IMR-90 (cell line): Measurements from ENCODE around the gene IL4. TPM values are rescaled to one million over a fixed set of nuclear protein-coding genes. Genes with fewer than 3 reads are reported as not detected.

Experiments
- ATAC-seq: fragments of 200-7000 bp; cut with Tn5 transposase; 2 replicates; pipeline ENCODE4 v1.9.1; 2020; ENCODE audit warnings: low read depth, mild to moderate bottlenecking, moderate library complexity
- BruUV-seq: library from RNA; stranded (reverse); fragments of 400-500 nt; replicated peaks from 2 replicates; lab custom pipeline; 2021; lab: Mats Ljungman, UMichigan
- CTCF ChIA-PET: fragments of 300-600 bp; formaldehyde crosslinking; extraction: SDS; loops from one replicate; lab custom pipeline; 2021; ENCODE audit warnings: antibody characterized with exemption; lab: Yijun Ruan, JAX
- POLR2A ChIA-PET: fragments of 300-600 bp; sonication (Branson Sonifier 250); formaldehyde crosslinking; loops from one replicate; lab custom pipeline; 2022; ENCODE audit warnings: antibody characterized with exemption; ENCODE audit not compliant: unreplicated experiment; lab: Charles Lee
- DNase-seq: peaks from one replicate; pipeline ENCODE4 v3.0.0; 2013
- H2AFZ ChIP-seq: replicated peaks from 2 replicates; pipeline ENCODE3; 2013; ENCODE audit warnings: low read length, mild to moderate bottlenecking; ENCODE audit not compliant: poor library complexity
- H2AK5ac ChIP-seq: 2 replicates; pipeline ENCODE4 v1.6.1; 2013; ENCODE audit warnings: low read depth, low read length, inconsistent platforms
- H2AK9ac ChIP-seq: replicated peaks from 2 replicates; pipeline ENCODE3; 2013; ENCODE audit warnings: mild to moderate bottlenecking, low read depth, low read length, moderate library complexity; ENCODE audit not compliant: poor library complexity
- H2BK120ac ChIP-seq: 2 replicates; pipeline ENCODE4 v1.6.1; 2013; ENCODE audit warnings: low read depth, low read length, inconsistent platforms
- H2BK15ac ChIP-seq: 3 replicates; pipeline ENCODE4 v1.6.1; 2013; ENCODE audit warnings: low read depth, low read length, inconsistent platforms
- H2BK20ac ChIP-seq: 2 replicates; pipeline ENCODE4 v1.6.1; 2013; ENCODE audit warnings: low read depth, mild to moderate bottlenecking, inconsistent platforms, low read length, moderate library complexity
- H2BK5ac ChIP-seq: 2 replicates; pipeline ENCODE4 v1.6.1; 2013; ENCODE audit warnings: mild to moderate bottlenecking, low read depth, low read length, inconsistent platforms; ENCODE audit not compliant: poor library complexity, severe bottlenecking
- H3K14ac ChIP-seq: replicated peaks from 2 replicates; pipeline ENCODE4 v1.6.1; 2013; ENCODE audit warnings: low read depth, low read length, inconsistent platforms
- H3K18ac ChIP-seq: 2 replicates; pipeline ENCODE4 v1.6.1; 2013; ENCODE audit warnings: low read depth, low read length, control low read depth
- H3K23ac ChIP-seq: 2 replicates; pipeline ENCODE4 v1.6.1; 2013; ENCODE audit warnings: low read depth, low read length, inconsistent platforms
- H3K27ac ChIP-seq: 2 replicates; pipeline ENCODE4 v1.5.1; 2013; ENCODE audit warnings: mild to moderate bottlenecking, control low read depth, low read length; ENCODE audit not compliant: insufficient read depth
- H3K27me3 ChIP-seq: 2 replicates; pipeline ENCODE4 v1.6.1; 2013; ENCODE audit warnings: low read length; ENCODE audit not compliant: control insufficient read depth, insufficient read depth
- H3K36me3 ChIP-seq: 2 replicates; pipeline ENCODE4 v1.6.1; 2013; ENCODE audit warnings: low read length, mixed read lengths; ENCODE audit not compliant: control insufficient read depth, insufficient read depth
- H3K4ac ChIP-seq: 2 replicates; pipeline ENCODE4 v1.6.1; 2013; ENCODE audit warnings: low read depth, low read length, inconsistent platforms
- H3K4me1 ChIP-seq: 2 replicates; pipeline ENCODE4 v1.6.1; 2013; ENCODE audit warnings: low read length, mixed read lengths; ENCODE audit not compliant: control insufficient read depth, insufficient read depth
- H3K4me2 ChIP-seq: 2 replicates; pipeline ENCODE4 v1.6.1; 2013; ENCODE audit warnings: low read depth, mild to moderate bottlenecking, control low read depth, low read length, moderate library complexity
- H3K4me3 ChIP-seq: 2 replicates; pipeline ENCODE4 v1.5.1; 2013; ENCODE audit warnings: low read depth, mild to moderate bottlenecking, control low read depth, low read length, moderate library complexity; ENCODE audit not compliant: insufficient read depth
- H3K56ac ChIP-seq: 2 replicates; pipeline ENCODE4 v1.6.1; 2013; ENCODE audit warnings: low read length, inconsistent platforms; ENCODE audit not compliant: insufficient read depth; ENCODE audit errors: extremely low read depth
- H3K79me1 ChIP-seq, 2 experiments: 2 replicates each; pipeline ENCODE4 v1.6.1; 2013; ENCODE audit warnings: low read length in 2 of 2, inconsistent platforms in 1 of 2, low read depth in 1 of 2
- H3K9ac ChIP-seq: 2 replicates; pipeline ENCODE4 v1.6.1; 2013; ENCODE audit warnings: low read depth, low read length, control low read depth
- H3K9me1 ChIP-seq: 2 replicates; pipeline ENCODE4 v1.6.1; 2013; ENCODE audit warnings: low read length, inconsistent platforms; ENCODE audit not compliant: insufficient read depth
- H3K9me3 ChIP-seq: 2 replicates; pipeline ENCODE4 v1.6.1; 2013; ENCODE audit warnings: low read length; ENCODE audit not compliant: control insufficient read depth, insufficient read depth
- H4K20me1 ChIP-seq: 2 replicates; pipeline ENCODE4 v1.6.1; 2013; ENCODE audit warnings: low read length, inconsistent platforms; ENCODE audit not compliant: insufficient read depth
- H4K5ac ChIP-seq: 2 replicates; pipeline ENCODE4 v1.6.1; 2013; ENCODE audit warnings: mild to moderate bottlenecking, low read depth, low read length, control low read depth
- H4K8ac ChIP-seq, 2 experiments: 2 replicates each; pipeline ENCODE4 v1.6.1; 2013; ENCODE audit warnings: low read depth in 2 of 2, low read length in 2 of 2, control low read depth in 1 of 2, inconsistent platforms in 1 of 2
- H4K91ac ChIP-seq: 2 replicates; pipeline ENCODE4 v1.6.1; 2013; ENCODE audit warnings: low read depth, low read length, inconsistent platforms; ENCODE audit not compliant: insufficient read depth
- BHLHE40 ChIP-seq: fragments of 150-350 bp; IDR thresholded peaks from 2 replicates; pipeline ENCODE4 v1.6.1; 2016; ENCODE audit warnings: mild to moderate bottlenecking, low read depth, low read length
- CEBPB ChIP-seq: IDR thresholded peaks from 2 replicates; pipeline ENCODE4 v1.6.1; 2012; ENCODE audit warnings: low read depth, low read length, improper control_type of control experiment
- CHD1 ChIP-seq: IDR thresholded peaks from 2 replicates; pipeline ENCODE4 v1.6.1; 2012; ENCODE audit warnings: low read depth, low read length, improper control_type of control experiment
- CTCF ChIP-seq: conservative IDR thresholded peaks from 2 replicates; pipeline ENCODE4 v1.5.1; 2012; ENCODE audit warnings: mild to moderate bottlenecking, low read depth, low read length, improper control_type of control experiment
- FOS ChIP-seq: fragments of 150-350 bp; IDR thresholded peaks from 2 replicates; pipeline ENCODE4 v1.6.1; 2016; ENCODE audit warnings: low read depth, low read length
- MAFK ChIP-seq: IDR thresholded peaks from 2 replicates; pipeline ENCODE4 v1.6.1; 2012; ENCODE audit warnings: low read depth, low read length, improper control_type of control experiment
- MAZ ChIP-seq: IDR thresholded peaks from 2 replicates; pipeline ENCODE4 v1.6.1; 2012; ENCODE audit warnings: low read depth, mild to moderate bottlenecking, low read length, improper control_type of control experiment, moderate library complexity, borderline replicate concordance
- MXI1 ChIP-seq: IDR thresholded peaks from 2 replicates; pipeline ENCODE4 v1.6.1; 2012; ENCODE audit warnings: low read depth, mild to moderate bottlenecking, low read length, moderate library complexity, borderline replicate concordance
- NFE2L2 ChIP-seq: fragments of 150-350 bp; IDR thresholded peaks from 2 replicates; pipeline ENCODE4 v1.6.1; 2016; ENCODE audit warnings: low read depth, mild to moderate bottlenecking, low read length
- POLR2A ChIP-seq: IDR thresholded peaks from 2 replicates; pipeline ENCODE4 v1.6.1; 2012; ENCODE audit warnings: mild to moderate bottlenecking, low read depth, low read length
- RFX5 ChIP-seq: IDR thresholded peaks from 2 replicates; pipeline ENCODE4 v1.8.0; 2012; ENCODE audit warnings: low read depth, mild to moderate bottlenecking, low read length, moderate library complexity
- SMC3 ChIP-seq: fragments of 150-350 bp; IDR thresholded peaks from 2 replicates; pipeline ENCODE4 v1.6.1; 2016; ENCODE audit warnings: low read depth, mild to moderate bottlenecking, antibody characterized with exemption, low read length, moderate library complexity
- WGBS, 2 experiments: methylation state at CpG; one replicate each; pipeline versions ENCODE4 v1.1.5 to v1.1.7; 2013; ENCODE audit warnings: missing lambda C conversion rate in 2 of 2; ENCODE audit not compliant: insufficient read length in 1 of 2; ENCODE audit errors: extremely low coverage in 2 of 2; 5-methylcytosine and 5-hydroxymethylcytosine counted together
- dilution Hi-C: fragments of 300-500 bp; cut with HindIII; formaldehyde crosslinking; loops from one replicate; pipeline ENCODE4 v1.14.3; 2018; ENCODE audit warnings: low sequenced_read_pairs; ENCODE audit not compliant: unreplicated experiment
- in situ Hi-C: fragments of 300-500 bp; cut with MboI; formaldehyde crosslinking; loops from 3 replicates; pipeline ENCODE4 v1.14.3; 2019; ENCODE audit warnings: low sequenced_read_pairs, inconsistent platforms, mixed read lengths
- intact Hi-C: fragments of 100-400 bp; cut with micrococcal nuclease; formaldehyde crosslinking; loops from 2 replicates; pipeline ENCODE4 v1.10.0; 2022
- polyA plus RNA-seq, 3 experiments: library from polyadenylated mRNA; depleted of rRNA; stranded (reverse); fragments of >200 nt; gene quantifications; 2 replicates each; pipeline ENCODE4 v1.2.3, GENCODE V29; 2012; ENCODE audit warnings: low replicate concordance in 1 of 3
- total RNA-seq: library from RNA; depleted of rRNA; stranded (reverse); fragments of >200 nt; gene quantifications from 2 replicates; pipeline ENCODE4 v1.2.3, GENCODE V29; 2012
- TF ChIP-seq, protein P1 (sequence below): fragments of 150-350 bp; IDR thresholded peaks from 2 replicates; pipeline ENCODE4 v1.6.1; 2016; ENCODE audit warnings: low read depth, mild to moderate bottlenecking, low read length, moderate library complexity, borderline replicate concordance
- TF ChIP-seq, protein P2 (sequence below): fragments of 150-350 bp; IDR thresholded peaks from 2 replicates; pipeline ENCODE4 v1.6.1; 2017; ENCODE audit warnings: mild to moderate bottlenecking, antibody characterized with exemption, low read length, low read depth

IL4 gene
- total and polyA plus RNA-seq, 2 of the 4 experiments (the other 2 are of a cell fraction), result not detected

GRCh38 chr5:132653716-132654115 lies 20.1 kb upstream of the IL4 start:
- H3K23ac ChIP-seq, result no peak overlapping the region
- H2BK5ac ChIP-seq, result no peak overlapping the region
- TF ChIP-seq, protein P1, sequence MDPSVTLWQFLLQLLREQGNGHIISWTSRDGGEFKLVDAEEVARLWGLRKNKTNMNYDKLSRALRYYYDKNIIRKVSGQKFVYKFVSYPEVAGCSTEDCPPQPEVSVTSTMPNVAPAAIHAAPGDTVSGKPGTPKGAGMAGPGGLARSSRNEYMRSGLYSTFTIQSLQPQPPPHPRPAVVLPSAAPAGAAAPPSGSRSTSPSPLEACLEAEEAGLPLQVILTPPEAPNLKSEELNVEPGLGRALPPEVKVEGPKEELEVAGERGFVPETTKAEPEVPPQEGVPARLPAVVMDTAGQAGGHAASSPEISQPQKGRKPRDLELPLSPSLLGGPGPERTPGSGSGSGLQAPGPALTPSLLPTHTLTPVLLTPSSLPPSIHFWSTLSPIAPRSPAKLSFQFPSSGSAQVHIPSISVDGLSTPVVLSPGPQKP, result no peak
- no peak for TF ChIP-seq MAZ
- TF ChIP-seq CHD1, result no peak
- no peak for TF ChIP-seq SMC3
- TF ChIP-seq FOS, result no peak
- TF ChIP-seq CEBPB, result no peak
- TF ChIP-seq CTCF, result no peak
- TF ChIP-seq, protein P2, sequence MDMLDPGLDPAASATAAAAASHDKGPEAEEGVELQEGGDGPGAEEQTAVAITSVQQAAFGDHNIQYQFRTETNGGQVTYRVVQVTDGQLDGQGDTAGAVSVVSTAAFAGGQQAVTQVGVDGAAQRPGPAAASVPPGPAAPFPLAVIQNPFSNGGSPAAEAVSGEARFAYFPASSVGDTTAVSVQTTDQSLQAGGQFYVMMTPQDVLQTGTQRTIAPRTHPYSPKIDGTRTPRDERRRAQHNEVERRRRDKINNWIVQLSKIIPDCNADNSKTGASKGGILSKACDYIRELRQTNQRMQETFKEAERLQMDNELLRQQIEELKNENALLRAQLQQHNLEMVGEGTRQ, result no peak
- no peak for TF ChIP-seq MXI1
- no peak for TF ChIP-seq BHLHE40
- no peak for TF ChIP-seq RFX5
- no peak for TF ChIP-seq POLR2A
- no peak for TF ChIP-seq NFE2L2
- TF ChIP-seq MAFK, result no peak
- ATAC-seq (no peak), DNase-seq (no peak)
- no peaks in the 10 kb centered on the region for H3K79me1 ChIP-seq
- no peak overlapping the region for H3K4me2 ChIP-seq
- ChIA-PET POLR2A (no interaction called here), CTCF (no interaction called here)
- H2BK120ac ChIP-seq, result no peak overlapping the region
- no peaks in the 10 kb centered on the region for H3K36me3 ChIP-seq
- H2AFZ ChIP-seq, result no peak overlapping the region
- peaks cover 3% of the 10 kb centered on the region; the same call in 1 of the 2 replicates for H3K9me1 ChIP-seq
- H3K14ac ChIP-seq, result no peak overlapping the region
- no peak overlapping the region for H3K4ac ChIP-seq
- 65% methylated on average over 2 of the region's 7 CpGs; no CpG with 5 or more reads in 1 of the 2 experiments for WGBS, 2 experiments
- BruUV-seq, result no TSS peak
- H3K4me1 ChIP-seq, result no peaks in the 10 kb centered on the region
- no peak overlapping the region for H4K91ac ChIP-seq
- H2AK5ac ChIP-seq, result no peak overlapping the region
- no peak overlapping the region for H3K27ac ChIP-seq
- intact Hi-C loops (no loop called here), dilution Hi-C loops (no loop called here), in situ Hi-C loops (no loop called here)
- no peak overlapping the region for H2BK20ac ChIP-seq
- H3K18ac ChIP-seq, result no peak overlapping the region
- no peak overlapping the region for H4K8ac ChIP-seq
- H3K27me3 ChIP-seq, result peaks cover 11% of the 10 kb centered on the region; the same call in 1 of the 2 replicates
- H3K4me3 ChIP-seq, result no peak overlapping the region
- no peak overlapping the region for H3K56ac ChIP-seq
- no peaks in the 10 kb centered on the region for H4K20me1 ChIP-seq
- no peak overlapping the region for H4K5ac ChIP-seq
- no peak overlapping the region for H3K9ac ChIP-seq
- no peak overlapping the region for H2AK9ac ChIP-seq
- peaks cover 6% of the 10 kb centered on the region; the same call in 1 of the 2 replicates for H3K9me3 ChIP-seq
- no peak overlapping the region for H2BK15ac ChIP-seq
